Erythroblast (primary cell): ENCODE measurements around the gene PRDM1.

Experiments
- GATA1 ChIP-seq: IDR thresholded peaks from 2 replicates; pipeline ENCODE4 v1.6.1; 2011; ENCODE audit warnings: low read depth, mild to moderate bottlenecking, control low read depth, low read length, moderate library complexity
- POLR2A ChIP-seq: IDR thresholded peaks from 2 replicates; pipeline ENCODE4 v1.6.1; 2011; ENCODE audit warnings: mild to moderate bottlenecking, low read length

GRCh38 chr6:106113256-106113959 lies 27.3 kb downstream of the PRDM1 start:
- TF ChIP-seq POLR2A: no peak
- TF ChIP-seq GATA1: no peak
